ENCODE measurements around the gene UMAD1.
A peak's percentile ranks its signal among the peaks of the same experiment; 100 is the strongest.

Gene UMAD1

GRCh38 chr7:7718492-7718891 lies 77.9 kb downstream of the UMAD1 start, which contains the start of gene RPA3:
RPA3 (minus strand) TSS chr7:7718607; CDS start chr7:7640418, 78,189 bp downstream.
- FAIRE-seq (peak; percentile 78), DNase-seq (ENCODE audit: insufficient read length, low spot score) (no peak)

DNA sequence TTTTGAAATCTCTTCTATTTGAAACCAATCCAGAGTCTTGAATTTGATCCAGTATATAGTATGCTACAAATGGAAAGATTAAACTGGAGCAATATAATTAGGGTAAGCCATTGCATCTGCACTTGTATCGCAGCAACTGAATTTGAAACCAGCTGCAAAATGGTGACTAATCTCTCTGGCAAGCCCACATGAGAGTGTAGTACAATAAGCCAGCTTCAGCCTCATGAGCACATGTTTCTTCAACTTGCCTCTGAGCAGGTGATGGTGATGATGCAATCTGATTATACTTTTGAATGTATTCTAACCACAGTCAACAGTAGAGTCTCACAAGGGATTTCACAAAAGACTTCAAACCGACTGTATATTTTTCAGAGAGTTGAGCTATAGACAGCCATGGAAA lies 78.7 kb downstream of the UMAD1 start:
- peak; percentile 15 for DNase-seq (ENCODE audit: insufficient read length, low spot score)
- FAIRE-seq: peak; percentile 85

GRCh38 chr7:7720193-7720592 lies 79.6 kb downstream of the UMAD1 start:
- no peak for FAIRE-seq
- no peak for DNase-seq (ENCODE audit: insufficient read length, low spot score)

GRCh38 chr7:7720750-7721621 lies 80.4 kb downstream of the UMAD1 start:
- FAIRE-seq: peak; percentile 62
- DNase-seq (ENCODE audit: insufficient read length, low spot score): no peak

GRCh38 chr7:7731732-7732131 lies 91.2 kb downstream of the UMAD1 start:
- DNase-seq (ENCODE audit: insufficient read length, low spot score): no peak
- peak; percentile 33 for FAIRE-seq

GRCh38 chr7:7732621-7733281 lies 92.2 kb downstream of the UMAD1 start:
- no peak for DNase-seq (ENCODE audit: insufficient read length, low spot score)
- peak; percentile 26 for FAIRE-seq

DNA sequence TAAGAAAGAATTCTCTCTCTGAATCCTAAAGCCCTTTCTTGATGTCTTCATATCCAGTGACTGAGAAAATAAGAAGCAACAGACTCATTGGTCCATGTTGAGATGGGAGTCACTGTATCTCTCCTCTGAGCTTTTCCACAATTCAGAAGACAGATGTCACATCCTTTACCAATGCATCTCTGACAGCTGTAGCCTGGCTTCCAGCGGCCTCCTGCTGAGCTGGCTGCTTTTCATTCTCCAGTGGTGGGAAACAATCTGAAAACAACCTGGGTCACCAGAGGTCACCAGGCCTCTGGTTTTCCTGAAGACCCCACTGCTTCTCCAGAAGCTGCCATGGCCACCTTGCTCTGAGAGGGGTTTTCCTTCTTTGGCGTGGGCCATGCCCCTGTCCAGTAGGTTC lies 96.1 kb downstream of the UMAD1 start:
- FAIRE-seq (no peak), DNase-seq (ENCODE audit: insufficient read length, low spot score) (no peak)

DNA sequence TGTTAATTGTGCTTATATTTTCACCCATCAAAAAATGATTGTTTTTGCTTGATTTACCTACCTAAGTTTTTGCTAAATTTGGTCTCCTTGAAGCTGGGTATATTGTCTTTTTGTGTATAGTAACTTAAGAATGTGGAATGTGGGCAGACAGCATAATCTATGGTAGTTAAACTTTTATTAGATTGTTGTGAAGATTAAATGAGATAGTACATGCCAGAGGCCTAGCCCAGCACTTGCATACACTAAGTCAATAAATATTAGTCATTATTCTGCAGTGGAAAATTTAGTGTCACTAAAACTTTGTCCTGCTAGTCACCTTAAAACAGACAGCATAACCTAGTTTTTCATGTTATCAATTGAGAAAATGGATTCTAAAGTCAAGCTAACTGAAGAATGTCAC lies 97.1 kb downstream of the UMAD1 start:
- FAIRE-seq (peak; percentile 45), DNase-seq (ENCODE audit: insufficient read length, low spot score) (no peak)

DNA sequence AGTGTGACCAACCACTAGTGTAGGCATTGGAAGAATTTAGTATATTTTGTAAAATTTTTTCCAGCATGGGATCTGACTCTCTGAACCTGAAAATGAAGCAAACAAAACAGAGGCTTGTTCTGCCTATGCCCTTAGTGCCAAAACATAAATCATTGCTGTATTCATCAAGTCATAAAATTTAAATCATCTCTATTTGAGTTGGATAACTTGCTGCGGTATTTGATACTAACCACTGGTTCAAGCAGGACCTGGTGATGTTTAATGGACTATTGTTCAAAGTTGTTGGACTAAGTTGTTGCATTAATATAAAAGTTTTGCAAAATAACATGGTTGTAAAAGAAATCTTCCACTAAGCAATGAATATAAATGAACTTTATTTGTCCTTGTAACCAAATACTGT lies 97.6 kb downstream of the UMAD1 start:
- FAIRE-seq: no peak
- no peak for DNase-seq (ENCODE audit: insufficient read length, low spot score)

GRCh38 chr7:7738622-7739021 lies 98.1 kb downstream of the UMAD1 start:
- DNase-seq (ENCODE audit: insufficient read length, low spot score) (no peak), FAIRE-seq (peak; percentile 68)

- FAIRE-seq (peak; percentile 78), DNase-seq (ENCODE audit: insufficient read length, low spot score) (no peak)
These were observed 98.9 kb downstream of the UMAD1 start for GRCh38 chr7:7739204-7740036.

- FAIRE-seq (no peak), DNase-seq (ENCODE audit: insufficient read length, low spot score) (no peak)
These were observed 99.4 kb downstream of the UMAD1 start for GRCh38 chr7:7740037-7740355.

GRCh38 chr7:7742223-7742622 lies 101.7 kb downstream of the UMAD1 start:
- DNase-seq (ENCODE audit: insufficient read length, low spot score) (no peak), FAIRE-seq (no peak)

DNA sequence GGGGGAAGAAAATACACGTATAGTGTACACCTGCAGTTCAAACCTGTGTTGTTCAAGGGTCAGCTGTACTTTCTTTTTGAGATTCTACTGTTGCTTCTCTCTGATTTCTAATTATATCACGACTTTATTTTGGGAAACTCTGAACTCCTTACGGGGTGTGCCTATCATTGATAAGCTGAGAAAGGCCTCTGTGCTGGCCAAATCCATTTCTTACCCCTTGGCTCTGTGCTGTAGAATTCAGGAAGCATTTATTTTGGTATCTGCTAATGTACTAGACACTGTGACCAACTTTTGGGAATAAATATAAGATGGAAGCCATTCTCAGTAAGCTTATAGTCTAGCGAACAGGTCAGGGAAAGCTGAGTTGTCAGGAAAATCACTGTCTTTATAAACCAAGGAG lies 104.7 kb downstream of the UMAD1 start:
- DNase-seq (ENCODE audit: insufficient read length, low spot score) (no peak), FAIRE-seq (no peak)

- no peak for FAIRE-seq
- DNase-seq (ENCODE audit: insufficient read length, low spot score): no peak
These were observed 105.4 kb downstream of the UMAD1 start for GRCh38 chr7:7745966-7746365.

- DNase-seq (ENCODE audit: insufficient read length, low spot score) (no peak), FAIRE-seq (no peak)
These were observed 105.9 kb downstream of the UMAD1 start for GRCh38 chr7:7746458-7746857.

DNA sequence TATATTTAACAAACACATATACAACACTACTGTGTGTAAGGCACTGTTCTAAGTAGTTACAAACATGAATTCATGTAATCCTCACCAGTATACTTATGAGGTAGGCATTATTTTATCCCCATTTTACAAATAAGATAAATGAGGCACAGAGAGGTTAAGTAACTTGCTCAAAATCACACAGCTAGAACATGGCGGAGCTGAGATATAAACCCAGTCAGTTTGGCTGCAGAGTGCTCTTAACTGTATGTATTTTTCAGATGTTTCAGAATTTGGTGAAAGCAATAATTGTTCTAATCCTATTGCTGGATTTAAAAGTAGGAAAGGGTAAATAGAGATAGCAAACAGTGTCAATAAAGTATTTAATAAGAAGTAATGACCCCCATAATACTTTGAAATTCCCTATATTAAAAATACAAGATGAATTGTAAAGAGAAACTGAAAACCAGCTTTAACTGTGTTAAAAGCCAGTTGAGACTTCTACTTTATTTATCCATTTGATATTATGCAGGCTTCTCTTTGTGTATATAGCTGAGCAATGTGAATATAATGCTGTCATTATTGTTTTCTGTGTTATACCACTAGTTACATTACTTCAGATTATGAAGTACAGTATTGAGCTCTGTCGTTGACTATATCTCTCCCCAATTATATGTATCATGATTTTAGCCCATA lies 110.2 kb downstream of the UMAD1 start:
- FAIRE-seq: peak; percentile 74

DNA sequence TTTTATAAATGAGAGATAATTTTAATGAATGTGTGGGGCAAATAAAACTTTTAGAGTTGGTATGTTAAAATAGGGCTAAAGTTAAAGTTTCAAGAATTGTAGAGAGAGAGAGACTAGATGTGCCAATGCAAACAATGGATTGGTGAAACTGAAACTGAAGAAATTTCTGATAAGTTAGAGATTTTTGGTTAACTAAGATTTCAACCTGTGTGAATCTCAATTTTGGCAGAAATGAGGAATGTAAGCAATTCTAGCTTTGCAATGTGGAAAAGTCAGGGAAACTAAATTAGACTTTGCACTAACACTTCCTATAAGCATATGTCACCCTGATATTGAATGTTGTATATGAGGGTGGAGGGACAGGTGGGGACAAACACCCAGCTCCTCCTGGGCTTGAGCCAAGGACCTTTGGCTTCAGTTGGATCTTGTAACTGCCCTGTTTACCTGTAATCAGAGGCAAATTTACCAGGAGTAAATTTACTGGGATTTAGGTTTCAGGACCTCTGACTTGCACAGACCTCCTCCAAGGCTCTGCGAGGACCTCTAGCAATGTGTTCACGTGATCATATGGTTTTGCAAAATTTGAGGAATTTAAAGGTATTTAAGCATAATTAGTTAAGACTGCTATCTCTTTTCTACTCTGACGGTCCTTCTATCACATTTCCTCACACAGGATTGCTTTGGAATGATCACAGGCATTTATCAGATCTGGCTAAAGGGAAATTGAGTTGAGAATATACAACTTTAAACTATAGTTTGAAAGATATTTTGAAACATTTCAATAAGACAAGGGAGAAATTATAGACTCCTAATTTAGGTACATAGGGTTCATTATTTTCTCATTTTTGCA lies 110.9 kb downstream of the UMAD1 start:
- DNase-seq (ENCODE audit: insufficient read length, low spot score) (no peak), FAIRE-seq (peak; percentile 59)

More for the DNA sequence above, 110.2 kb downstream of the UMAD1 start:
- no peak for DNase-seq (ENCODE audit: insufficient read length, low spot score)

- FAIRE-seq: no peak
- no peak for DNase-seq (ENCODE audit: insufficient read length, low spot score)
These were observed 116.0 kb downstream of the UMAD1 start for GRCh38 chr7:7756577-7756976.

DNA sequence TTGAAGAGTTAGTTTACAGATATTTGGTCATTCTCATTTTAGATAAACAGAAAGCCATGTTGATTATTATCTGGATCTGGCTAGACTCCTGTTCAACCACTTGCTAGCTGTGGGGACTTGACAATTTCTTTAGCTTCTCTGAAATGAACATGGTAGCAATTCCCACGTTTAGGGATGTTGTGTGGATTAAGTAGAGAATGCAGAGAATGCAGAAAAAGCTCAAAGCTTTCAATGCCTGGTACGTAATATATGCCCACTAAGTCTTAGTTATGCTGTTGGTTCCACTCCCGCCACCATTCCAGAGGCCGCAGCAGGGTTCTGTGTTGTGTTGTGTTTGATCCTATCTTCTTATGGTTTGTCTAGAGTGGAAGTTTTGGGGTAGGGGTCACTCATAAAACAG lies 117.0 kb downstream of the UMAD1 start:
- DNase-seq (ENCODE audit: insufficient read length, low spot score) (no peak), FAIRE-seq (no peak)
